HepG2 (cell line): Measurements from ENCODE around the gene G6PC3. TPM values are rescaled to one million over a fixed set of nuclear protein-coding genes. Genes with fewer than 3 reads are reported as not detected.
A peak's percentile ranks its signal among the peaks of the same experiment; 100 is the strongest.

ENCODE experiments used
- ARID4A ChIP-seq: sonication (generic); formaldehyde crosslinking; IDR thresholded peaks from 2 replicates; pipeline ENCODE4 v1.5.0; 2020; ENCODE audit warnings: mild to moderate bottlenecking, missing genetic modification reagents, borderline replicate concordance
- BHLHE40 ChIP-seq: IDR thresholded peaks from 2 replicates; pipeline ENCODE4 v1.6.1; 2011; ENCODE audit warnings: low read length, improper control_type of control experiment
- HMG20B ChIP-seq: conservative IDR thresholded peaks from 2 replicates; pipeline ENCODE4 v1.6.1; 2016; ENCODE audit warnings: missing genetic modification reagents, missing compliant biosample characterization
- HMGXB3 ChIP-seq: sonication (generic); formaldehyde crosslinking; IDR thresholded peaks from 2 replicates; pipeline ENCODE4 v1.4.0; 2020; ENCODE audit warnings: missing genetic modification reagents, borderline replicate concordance
- JARID2 ChIP-seq: sonication (generic); formaldehyde crosslinking; IDR thresholded peaks from 2 replicates; pipeline ENCODE4 v1.8.1; 2023; ENCODE audit warnings: missing genetic modification reagents, inconsistent platforms; ENCODE audit not compliant: insufficient replicate concordance
- JUND ChIP-seq: sonication (generic); formaldehyde crosslinking; IDR thresholded peaks from 2 replicates; pipeline ENCODE4 v1.8.0; 2022; ENCODE audit warnings: mild to moderate bottlenecking, missing genetic modification reagents
- NFE2L2 ChIP-seq: fragments of 150-350 bp; IDR thresholded peaks from 2 replicates; pipeline ENCODE4 v1.6.1; 2014; ENCODE audit warnings: low read length
- RFXAP ChIP-seq: sonication (generic); formaldehyde crosslinking; IDR thresholded peaks from 2 replicates; pipeline ENCODE4 v1.4.0; 2020; ENCODE audit warnings: missing genetic modification reagents, borderline replicate concordance
- TCF7L2 ChIP-seq: IDR thresholded peaks from 2 replicates; pipeline ENCODE4 v1.6.1; 2011; ENCODE audit warnings: mild to moderate bottlenecking, low read depth, low read length, moderate library complexity
- ZFP82 ChIP-seq: sonication (generic); formaldehyde crosslinking; IDR thresholded peaks from 2 replicates; pipeline ENCODE4 v1.5.1; 2020; ENCODE audit warnings: mild to moderate bottlenecking, missing genetic modification reagents, borderline replicate concordance
- ZNF225 ChIP-seq: sonication (generic); formaldehyde crosslinking; IDR thresholded peaks from 2 replicates; pipeline ENCODE4 v1.4.0; 2020; ENCODE audit warnings: mild to moderate bottlenecking, missing genetic modification reagents
- ZNF3 ChIP-seq: IDR thresholded peaks from 2 replicates; pipeline ENCODE4 v1.7.0; 2017; ENCODE audit warnings: inconsistent platforms
- ZNF607 ChIP-seq: sonication (generic); formaldehyde crosslinking; IDR thresholded peaks from 2 replicates; pipeline ENCODE4 v1.5.1; 2020; ENCODE audit warnings: missing genetic modification reagents, mild to moderate bottlenecking, borderline replicate concordance
- polyA plus RNA-seq, 8 experiments: library from polyadenylated mRNA; depleted of rRNA in 3 of 8; stranded (reverse) in 7 of 8; unstranded in 1 of 8; fragments of >200 nt; fragmentation: Illumina TruSeq in 4 of 8; extraction: Trizol in 4 of 8; gene quantifications; 2 replicates each; pipeline versions ENCODE4 v1.2.1 to v1.2.3, GENCODE V29; 2011 to 2016; ENCODE audit warnings: low read depth in 4 of 8, missing spikeins in 1 of 8, mixed read lengths in 1 of 8; ENCODE audit not compliant: insufficient read depth in 1 of 8
- total RNA-seq, 5 experiments: library from RNA; depleted of rRNA; stranded (reverse); fragments of >200 nt; fragmentation: Illumina TruSeq; extraction: Trizol; gene quantifications; 2 replicates each; pipeline ENCODE4 v1.2.3, GENCODE V29; 2016; ENCODE audit warnings: low read depth in 1 of 5
- TF ChIP-seq, protein P1 (sequence below): sonication (generic); formaldehyde crosslinking; IDR thresholded peaks from 2 replicates; pipeline ENCODE4 v1.5.1; 2020; ENCODE audit warnings: missing genetic modification reagents, mild to moderate bottlenecking, borderline replicate concordance
- TF ChIP-seq, protein P2 (sequence below): sonication (generic); formaldehyde crosslinking; IDR thresholded peaks from 2 replicates; pipeline ENCODE4 v1.8.1; 2023; ENCODE audit warnings: mild to moderate bottlenecking, missing genetic modification reagents
- TF ChIP-seq, protein P3 (sequence below): sonication (generic); formaldehyde crosslinking; conservative IDR thresholded peaks from 2 replicates; pipeline ENCODE4 v1.8.0; 2022; ENCODE audit warnings: mild to moderate bottlenecking, moderate library complexity, missing genetic modification reagents

The G6PC3 gene
- total and polyA plus RNA-seq, 2 of the 13 experiments (the other 11 are each of a cell fraction or from before 2014, with no cell fraction given) = 38.5 to 75.8 TPM

DNA sequence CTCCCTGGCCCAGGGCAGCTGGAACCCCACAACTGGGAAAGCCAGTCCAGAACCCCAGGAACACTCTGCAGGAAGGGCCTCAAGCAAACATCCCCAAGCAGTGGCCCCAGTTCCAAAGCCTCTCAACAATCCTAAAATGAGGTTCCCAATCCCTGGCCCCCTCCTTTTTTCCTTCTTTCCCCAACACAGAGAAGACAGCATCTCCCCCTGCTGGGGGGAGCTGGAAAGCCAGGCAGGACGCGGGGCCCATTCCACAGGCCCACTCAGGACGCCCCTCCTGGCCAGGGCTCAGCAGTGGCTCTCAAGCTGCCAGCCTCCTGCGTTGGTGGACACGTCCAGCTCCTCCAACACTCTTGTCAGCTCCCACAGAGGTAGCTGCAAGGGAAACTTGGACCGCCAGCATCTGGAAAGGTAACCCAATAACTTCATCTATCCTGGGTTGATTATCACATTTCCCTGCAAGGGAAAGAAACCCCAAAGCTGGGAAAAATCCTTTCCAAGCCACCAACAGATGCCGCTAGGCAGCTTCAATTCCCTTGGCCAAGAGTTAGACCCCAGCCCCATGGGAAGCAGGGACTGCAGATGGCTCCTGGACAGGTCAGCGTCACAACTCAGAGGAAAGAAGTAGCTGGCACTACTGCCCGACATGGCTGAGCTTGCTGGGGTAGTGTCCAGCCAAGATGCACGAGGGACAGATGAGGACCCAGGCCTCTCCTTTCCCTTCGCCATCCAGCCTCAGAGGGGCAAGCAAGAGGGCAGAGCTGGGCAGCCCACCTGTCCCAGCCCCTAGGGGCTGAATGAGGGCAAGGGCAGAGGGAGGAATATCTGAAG lies 45.3 kb downstream of the G6PC3 start (continued):
- TF ChIP-seq HMGXB3 (CRISPR knock-in tag) (no peak), RFXAP (CRISPR knock-in tag) (no peak), ZFP82 (no peak), ARID4A (CRISPR knock-in tag) (peak; percentile 38; the same call in 1 of the 2 replicates), ZNF607 (CRISPR knock-in tag) (no peak), JUND (CRISPR knock-in tag) (no peak), NFE2L2 (no peak), JARID2 (CRISPR knock-in tag) (no peak), ZNF3 (CRISPR knock-in tag) (no peak), TCF7L2 (no peak), BHLHE40 (no peak), HMG20B (no peak), ZNF225 (CRISPR knock-in tag) (no peak)
- TF ChIP-seq, protein P1, sequence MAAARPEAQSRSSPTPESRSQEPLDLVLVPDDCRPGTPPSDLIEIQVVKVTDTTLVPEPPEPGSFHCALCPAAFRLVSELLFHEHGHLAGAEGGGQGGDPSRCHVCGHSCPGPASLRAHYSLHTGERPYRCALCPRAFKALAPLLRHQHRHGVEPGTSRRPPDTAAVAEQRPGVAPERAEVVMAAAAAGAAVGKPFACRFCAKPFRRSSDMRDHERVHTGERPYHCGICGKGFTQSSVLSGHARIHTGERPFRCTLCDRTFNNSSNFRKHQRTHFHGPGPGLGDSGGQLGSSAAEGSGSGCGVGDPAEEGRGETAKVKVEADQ (CRISPR knock-in tag) = no peak
- TF ChIP-seq, protein P2, sequence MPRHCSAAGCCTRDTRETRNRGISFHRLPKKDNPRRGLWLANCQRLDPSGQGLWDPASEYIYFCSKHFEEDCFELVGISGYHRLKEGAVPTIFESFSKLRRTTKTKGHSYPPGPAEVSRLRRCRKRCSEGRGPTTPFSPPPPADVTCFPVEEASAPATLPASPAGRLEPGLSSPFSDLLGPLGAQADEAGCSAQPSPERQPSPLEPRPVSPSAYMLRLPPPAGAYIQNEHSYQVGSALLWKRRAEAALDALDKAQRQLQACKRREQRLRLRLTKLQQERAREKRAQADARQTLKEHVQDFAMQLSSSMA = 0 out of 2 replicates have a peak, but pooled peaks have one; percentile 55
- TF ChIP-seq, protein P3, sequence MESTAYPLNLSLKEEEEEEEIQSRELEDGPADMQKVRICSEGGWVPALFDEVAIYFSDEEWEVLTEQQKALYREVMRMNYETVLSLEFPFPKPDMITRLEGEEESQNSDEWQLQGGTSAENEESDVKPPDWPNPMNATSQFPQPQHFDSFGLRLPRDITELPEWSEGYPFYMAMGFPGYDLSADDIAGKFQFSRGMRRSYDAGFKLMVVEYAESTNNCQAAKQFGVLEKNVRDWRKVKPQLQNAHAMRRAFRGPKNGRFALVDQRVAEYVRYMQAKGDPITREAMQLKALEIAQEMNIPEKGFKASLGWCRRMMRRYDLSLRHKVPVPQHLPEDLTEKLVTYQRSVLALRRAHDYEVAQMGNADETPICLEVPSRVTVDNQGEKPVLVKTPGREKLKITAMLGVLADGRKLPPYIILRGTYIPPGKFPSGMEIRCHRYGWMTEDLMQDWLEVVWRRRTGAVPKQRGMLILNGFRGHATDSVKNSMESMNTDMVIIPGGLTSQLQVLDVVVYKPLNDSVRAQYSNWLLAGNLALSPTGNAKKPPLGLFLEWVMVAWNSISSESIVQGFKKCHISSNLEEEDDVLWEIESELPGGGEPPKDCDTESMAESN (CRISPR knock-in tag) = no peak
